Kidney glomerular epithelial cell (primary cell): ENCODE results near the gene ZBP1.

Source experiments
- DNase-seq: peaks from one replicate; lab custom pipeline; 2025; lab: John Stamatoyannopoulos, UW

Gene ZBP1

DNA sequence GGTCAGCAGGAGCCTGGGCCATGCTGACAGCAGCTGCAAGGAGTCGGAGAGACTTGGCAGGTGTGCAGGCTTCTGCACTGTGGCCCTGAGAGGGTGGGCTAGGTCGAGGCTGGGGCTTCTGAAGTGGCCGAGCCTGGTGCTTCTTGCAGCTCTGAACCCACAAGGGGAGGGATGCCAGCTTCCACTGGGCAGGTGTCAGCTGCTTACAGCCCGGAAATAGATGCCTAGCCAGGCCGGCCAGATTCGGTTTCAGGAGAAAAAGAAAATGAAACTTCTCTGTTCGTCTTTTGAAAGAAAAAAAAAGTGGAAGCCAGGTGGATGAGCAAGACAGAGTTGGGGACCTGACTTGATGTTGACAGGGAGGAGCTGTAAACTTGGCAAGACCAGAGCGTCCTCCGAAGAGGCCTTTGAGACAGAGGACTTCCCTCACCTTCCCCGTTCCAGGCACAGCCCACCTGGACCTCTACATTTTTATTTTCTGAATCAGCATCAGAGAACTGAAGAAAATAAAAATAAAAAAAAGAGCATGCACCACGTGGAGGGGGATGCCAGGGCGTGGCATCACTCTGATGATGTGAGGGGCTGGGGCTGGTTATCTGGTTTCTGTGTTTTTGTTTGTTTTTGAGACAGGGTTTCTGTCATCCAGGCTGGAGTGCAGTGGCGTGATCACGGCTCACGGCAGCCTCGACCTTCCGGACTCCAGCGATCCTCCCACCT is at the start of gene ZBP1:
ZBP1 (minus strand) TSS at position 153 of the 717 bp plus-strand sequence; CDS start at position 22, 131 bp downstream.
- DNase-seq, result no peak

GRCh38 chr20:57669632-57670031 is 49.4 kb upstream of the ZBP1 start:
- no peak for DNase-seq

- no peak for DNase-seq
Observed at GRCh38 chr20:57667924-57668782, 47.9 kb upstream of the ZBP1 start.

DNA sequence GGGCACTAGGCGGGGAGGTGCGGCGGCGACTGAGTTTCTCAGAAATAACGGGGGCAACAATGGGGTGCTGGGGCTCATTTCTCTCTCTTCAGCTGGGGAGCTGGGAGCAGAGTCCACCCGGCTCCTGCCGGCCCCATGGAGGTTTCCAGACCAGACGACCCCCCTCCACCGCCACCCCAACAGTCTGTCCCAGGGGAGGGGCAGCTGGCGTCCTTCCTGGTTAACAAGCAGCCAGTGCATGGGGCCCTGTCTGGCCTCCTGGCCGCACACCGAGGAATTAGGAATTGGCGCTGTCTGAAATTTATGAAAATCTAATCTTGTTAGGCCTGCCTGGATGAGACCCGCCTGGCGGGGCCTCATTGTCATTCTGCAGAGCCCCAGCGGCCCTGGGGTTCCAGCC is 47.2 kb upstream of the ZBP1 start:
- no peak for DNase-seq

- no peak for DNase-seq
Observed at GRCh38 chr20:57666834-57667157, 46.6 kb upstream of the ZBP1 start.

DNA sequence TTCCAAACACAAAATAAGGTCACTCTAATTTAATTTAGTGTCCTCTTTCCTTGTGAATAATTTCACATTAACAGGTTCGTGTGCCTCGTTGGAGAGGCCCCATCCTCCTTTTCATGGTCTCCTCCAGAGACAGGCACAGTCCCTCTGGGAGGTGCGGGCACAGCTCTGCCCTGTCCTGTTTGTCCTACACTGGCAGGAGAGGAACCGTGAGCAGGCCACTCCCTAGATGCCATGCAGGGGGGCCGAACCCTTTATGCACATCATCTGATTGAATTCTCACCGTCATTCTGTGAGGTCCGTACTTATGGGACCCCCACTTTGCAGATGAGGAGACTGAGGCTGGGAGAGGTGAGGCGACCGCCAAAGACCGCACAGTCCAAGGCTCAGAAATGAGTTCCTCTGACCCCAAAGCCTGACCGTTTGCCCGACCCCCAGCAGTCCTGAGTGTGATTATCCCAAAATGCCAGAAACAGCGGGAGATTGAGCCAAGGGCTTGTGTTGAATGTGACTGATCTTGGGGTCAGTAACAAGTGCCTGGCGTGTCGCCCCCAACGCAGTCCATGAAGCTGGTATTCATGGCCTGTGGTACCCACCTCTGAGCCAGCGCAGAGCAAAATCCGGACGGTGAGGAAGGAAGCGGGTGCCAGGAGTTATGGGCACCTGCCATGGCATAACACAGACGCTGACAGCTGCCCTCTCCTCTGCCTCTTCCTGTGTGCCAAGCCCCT is 46.0 kb upstream of the ZBP1 start:
- DNase-seq, result no peak

GRCh38 chr20:57665589-57665971 is 45.4 kb upstream of the ZBP1 start:
- DNase-seq, result no peak

DNA sequence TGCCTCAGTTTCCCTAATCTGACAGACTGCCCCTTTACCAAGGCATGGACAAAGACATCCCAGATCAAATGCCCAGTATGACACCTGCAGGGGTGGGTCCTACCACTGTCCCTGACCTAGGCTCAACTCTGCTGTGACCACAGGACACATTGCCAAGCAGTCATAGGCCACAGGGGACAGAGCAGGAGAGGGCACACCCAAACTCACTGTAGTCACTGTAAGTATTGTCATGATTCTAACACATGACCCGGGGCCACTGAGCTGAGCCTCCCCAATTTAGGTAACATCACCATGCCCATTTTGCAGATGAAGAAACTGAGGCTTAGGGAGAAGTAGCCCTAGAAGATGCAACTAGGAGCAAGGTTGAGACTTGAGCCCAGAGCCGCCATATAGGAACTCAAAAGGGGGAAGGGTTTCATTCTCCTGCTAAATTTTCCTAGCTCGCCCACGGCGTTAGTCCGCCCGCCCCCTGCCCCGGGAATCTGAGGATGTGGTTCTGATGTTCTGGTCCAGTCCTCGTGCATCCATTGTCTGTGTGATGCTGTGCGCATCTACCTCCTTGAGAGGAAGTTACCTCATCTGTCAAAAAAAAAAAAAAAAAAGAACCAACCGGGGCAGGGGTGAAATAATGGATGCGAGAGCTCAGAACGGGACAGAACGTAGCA is 44.8 kb upstream of the ZBP1 start:
- DNase-seq, result no peak

DNA sequence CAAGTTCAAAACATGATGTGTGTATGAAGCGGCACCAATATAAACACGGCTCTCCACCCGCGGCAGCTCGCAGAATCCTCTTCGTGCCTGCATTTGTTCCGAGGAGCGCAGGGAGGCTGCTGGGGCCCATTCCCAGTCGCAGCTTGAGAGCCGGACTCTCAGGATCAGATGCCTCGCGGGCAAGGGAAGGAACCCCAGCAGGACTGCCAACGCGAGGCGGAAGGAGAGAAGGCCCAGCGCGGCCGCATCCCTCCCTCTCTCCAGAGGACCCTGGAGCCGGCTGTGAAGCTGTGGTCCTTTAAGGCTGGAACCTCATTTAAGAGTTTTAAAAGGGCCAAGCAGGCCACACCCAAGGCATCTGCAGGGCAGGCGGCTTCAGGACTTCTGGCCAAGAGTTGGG is 44.2 kb upstream of the ZBP1 start:
- no peak for DNase-seq

DNA sequence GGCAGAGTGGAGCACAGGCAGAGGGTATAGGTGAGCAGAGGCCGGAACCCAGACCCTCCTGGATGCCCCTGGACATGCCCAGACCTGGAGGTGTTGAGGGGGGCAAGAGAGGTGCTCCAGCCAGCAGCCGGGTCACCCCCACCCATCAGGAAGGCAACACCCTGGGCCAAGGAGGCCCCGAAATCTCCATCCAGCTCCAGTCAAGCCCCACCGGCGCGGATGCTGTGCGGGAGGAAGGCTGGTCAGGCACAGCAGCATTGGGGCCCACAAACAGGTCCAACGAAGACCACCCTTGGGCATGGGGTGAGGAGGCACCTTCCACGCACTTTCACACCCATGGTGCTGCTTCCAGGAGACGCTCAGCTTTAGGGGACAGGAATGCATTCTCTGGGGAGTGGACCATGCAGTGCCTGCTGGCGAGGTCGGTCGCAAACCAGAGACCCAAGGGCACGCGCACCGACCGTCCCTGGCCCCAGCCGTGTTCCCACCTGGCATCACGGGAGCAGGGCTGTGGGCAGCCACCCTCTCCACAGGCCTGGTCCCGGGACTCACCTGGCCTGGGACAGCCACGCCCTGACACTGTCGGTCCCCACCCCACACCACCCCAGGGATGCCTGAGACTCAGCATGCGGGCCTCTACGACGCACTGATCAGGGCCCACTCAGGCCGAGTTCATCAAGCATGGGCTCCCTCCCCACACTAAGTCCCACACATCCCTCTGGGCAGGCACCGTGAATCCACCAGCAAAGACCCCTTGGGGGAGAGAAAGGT is 43.6 kb upstream of the ZBP1 start:
- no peak for DNase-seq

DNA sequence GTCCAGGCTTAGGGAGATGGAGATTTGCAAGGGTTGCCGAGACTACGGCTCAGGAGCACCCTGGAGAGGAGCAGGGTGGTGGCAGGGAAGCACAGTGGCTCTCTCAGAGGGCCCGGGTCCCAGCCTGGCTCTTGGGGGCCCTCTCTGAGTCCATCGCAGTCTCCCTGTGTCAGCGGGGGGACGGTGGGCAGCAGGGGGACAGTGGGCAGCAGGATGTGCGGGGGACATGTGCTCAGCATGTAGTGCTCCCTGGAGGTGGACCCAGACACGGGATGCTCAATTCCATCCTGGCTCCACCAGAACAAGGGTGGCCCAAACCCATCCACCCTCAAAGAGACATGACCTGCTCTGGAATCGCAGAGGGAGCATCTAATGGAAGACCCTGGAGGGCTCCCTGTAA is 43.0 kb upstream of the ZBP1 start:
- DNase-seq, result no peak

DNA sequence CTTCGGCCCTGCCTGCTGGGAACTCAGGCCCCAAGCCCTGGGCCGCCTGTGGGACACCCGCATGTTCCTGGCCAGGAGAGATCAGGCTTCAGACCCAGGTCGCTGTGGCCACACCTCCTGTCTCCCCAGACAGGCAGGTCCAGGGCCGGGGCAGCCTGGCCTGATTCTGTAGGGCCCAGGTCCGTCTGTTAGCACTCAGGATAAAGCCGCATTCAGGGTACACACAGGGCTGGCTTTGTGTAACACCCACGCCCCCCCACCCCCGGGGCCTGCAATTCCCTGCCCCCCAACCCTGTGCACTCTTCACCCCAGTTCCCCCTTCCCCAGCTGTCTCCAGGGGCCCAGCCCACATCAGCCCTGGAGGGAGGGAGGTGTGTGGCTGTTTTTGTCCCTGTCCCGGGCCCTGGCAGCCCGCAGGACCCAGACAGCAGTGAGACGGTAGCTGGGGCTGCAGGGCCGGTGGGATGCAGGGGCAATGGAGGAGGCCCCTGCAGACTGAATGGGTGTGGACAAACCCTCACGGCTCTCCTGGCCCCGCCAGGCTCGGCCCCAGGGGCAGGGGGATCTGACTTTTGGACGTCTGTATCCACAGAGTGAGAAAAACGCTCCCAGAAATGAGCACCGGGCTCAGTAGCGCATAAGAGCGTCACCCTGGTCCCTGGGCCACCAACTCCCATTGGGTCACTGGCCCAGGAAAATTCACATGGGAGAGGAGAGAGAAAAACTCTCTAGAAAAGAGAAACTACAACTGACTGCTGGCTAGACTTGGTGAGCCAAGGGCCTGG is 42.4 kb upstream of the ZBP1 start:
- no peak for DNase-seq

DNA sequence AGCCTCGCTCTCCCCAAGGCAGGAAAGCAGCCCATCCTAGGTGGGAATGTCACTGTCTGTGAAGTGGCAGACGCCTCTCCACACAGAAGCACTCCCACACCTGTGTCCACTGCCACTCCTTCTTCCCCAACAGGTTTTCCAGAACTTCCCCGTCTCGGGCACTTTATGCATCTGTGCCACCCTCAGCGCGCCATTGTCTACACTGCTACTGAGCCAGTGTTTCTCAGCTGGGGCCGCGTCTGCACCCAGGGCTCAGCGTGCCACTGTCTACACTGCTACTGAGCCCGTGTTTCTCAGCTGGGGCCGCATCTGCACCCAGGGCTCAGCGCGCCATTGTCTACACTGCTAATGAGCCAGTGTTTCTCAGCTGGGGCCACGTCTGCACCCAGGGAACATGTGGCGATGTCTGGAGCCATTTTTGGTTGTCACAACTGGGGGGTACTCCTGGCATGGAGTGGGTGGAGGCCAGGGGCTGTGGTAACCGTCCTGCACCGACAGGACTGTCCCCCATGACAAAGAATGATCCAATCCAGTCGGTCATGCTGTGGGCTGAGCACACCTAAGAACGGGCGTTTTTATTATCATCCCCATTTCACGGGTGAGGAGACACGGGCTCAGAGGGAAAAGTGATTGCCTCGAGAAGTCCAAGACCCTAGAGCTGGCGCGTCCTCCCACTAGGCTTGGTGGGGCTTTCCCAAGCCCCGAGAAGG is 41.7 kb upstream of the ZBP1 start:
- no peak for DNase-seq

- DNase-seq, result no peak
Observed at GRCh38 chr20:57660922-57661745, 40.9 kb upstream of the ZBP1 start.

DNA sequence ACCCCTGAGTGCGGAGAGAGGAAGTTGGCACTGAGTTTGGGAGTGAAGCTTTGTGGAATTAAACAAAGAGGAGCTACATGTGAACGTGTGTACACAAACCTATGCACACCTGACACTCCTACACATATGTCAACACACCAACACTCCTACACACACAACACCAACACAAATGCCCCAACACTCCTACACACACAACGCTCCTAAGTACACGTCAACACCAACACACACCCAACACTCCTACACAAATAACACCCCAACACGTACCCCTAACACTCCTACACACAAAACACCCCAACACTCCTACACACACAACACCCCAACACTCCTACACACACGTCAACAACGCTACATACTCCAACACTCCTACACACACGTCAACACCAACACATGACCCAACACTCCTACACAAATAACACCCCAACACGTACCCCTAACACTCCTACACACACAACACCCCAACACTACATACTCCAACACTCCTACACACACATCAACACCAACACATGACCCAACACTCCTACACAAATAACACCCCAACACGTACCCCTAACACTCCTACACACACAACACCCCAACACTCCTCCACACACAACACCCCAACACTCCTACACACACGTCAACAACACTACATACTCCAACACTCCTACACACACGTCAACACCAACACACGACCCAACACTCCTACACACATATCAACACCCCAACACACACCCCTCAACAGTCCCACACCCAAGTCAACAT is 40.1 kb upstream of the ZBP1 start:
- no peak for DNase-seq

DNA sequence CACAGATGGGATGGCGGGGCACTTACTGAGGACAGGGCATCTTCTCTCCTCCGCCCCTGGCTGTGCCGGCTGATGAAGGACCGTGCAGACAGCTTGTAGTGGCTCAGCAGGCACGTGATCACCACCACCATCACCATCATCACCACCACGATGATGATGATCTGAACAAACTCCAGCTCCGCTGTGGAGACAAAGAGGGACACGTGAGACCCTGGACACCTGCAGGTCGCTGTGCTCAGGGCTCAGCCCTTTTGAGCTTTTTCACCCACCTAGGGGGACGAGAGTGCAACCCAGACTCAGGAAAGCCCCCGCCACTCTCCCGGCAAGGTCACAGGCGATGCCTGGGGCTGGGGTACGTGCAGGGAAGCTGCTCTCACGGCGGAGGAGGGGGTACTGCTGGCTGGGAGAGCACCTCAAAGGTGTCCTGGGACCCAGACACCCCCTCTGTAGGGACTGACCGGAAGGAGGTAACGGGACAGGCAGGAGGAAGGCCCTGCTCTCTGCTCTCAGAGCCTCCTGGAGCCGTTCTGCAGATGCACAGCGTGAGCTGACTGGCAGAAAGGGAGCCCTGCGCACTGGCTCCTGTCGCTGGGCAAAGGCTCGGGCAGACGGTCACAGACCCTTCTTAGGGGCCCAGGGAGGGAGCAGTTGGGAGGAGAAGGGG is 39.4 kb upstream of the ZBP1 start:
- no peak for DNase-seq

- no peak for DNase-seq
Observed at GRCh38 chr20:57658833-57659516, 38.7 kb upstream of the ZBP1 start.
